Measurements from ENCODE around the gene ZFP91.

The ZFP91 gene, protein sequence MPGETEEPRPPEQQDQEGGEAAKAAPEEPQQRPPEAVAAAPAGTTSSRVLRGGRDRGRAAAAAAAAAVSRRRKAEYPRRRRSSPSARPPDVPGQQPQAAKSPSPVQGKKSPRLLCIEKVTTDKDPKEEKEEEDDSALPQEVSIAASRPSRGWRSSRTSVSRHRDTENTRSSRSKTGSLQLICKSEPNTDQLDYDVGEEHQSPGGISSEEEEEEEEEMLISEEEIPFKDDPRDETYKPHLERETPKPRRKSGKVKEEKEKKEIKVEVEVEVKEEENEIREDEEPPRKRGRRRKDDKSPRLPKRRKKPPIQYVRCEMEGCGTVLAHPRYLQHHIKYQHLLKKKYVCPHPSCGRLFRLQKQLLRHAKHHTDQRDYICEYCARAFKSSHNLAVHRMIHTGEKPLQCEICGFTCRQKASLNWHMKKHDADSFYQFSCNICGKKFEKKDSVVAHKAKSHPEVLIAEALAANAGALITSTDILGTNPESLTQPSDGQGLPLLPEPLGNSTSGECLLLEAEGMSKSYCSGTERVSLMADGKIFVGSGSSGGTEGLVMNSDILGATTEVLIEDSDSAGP

DNA sequence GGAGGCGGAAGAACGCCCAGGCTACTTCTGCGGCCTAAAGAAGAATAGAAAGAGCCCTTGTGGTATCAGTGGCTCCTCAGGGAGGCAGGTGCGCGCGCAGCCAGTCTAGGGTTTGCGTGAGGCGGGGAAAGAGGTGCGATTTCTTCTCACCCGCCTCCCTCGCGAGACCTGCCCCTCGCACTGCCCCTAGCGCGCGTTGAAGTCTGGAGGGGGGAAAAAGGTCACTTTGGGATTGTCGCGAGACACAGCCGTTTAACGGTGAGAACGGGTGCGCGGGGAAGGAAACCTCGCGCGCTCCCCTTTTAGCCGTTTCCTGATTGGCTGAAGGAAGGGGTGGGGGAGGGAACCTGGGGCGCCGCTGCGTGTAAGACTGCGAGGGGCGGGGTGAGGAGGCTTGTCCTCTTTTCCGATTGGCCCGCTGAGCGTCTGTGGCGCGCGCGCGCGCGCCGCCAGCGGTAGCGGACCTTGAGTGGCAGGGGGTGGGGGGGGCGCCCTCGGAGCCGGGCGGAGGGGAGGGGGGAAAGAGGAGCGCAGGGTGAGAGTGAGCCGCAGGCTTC, at the start of gene ZFP91:
ZFP91 (plus strand) TSS at position 429 of the 557 bp plus-strand sequence. CDS start 219 bp downstream, outside the sequence.
- POLR2A ChIA-PET (ENCODE audit: low non-redundant PET), result no interaction called here
- peak; percentile 94 for DNase-seq (ENCODE audit: low spot score)
- peak within 1 kb of the TSS; percentile 100 for H3K27ac ChIP-seq
- CTCF ChIA-PET, result interaction anchor here (0.5 to 0.7 kb wide), 4 partner anchors 10 to 1000 kb away, joined by 3 to 4 read pairs (median 4); no protein-coding TSS in a partner anchor
- TF ChIP-seq, protein P1, sequence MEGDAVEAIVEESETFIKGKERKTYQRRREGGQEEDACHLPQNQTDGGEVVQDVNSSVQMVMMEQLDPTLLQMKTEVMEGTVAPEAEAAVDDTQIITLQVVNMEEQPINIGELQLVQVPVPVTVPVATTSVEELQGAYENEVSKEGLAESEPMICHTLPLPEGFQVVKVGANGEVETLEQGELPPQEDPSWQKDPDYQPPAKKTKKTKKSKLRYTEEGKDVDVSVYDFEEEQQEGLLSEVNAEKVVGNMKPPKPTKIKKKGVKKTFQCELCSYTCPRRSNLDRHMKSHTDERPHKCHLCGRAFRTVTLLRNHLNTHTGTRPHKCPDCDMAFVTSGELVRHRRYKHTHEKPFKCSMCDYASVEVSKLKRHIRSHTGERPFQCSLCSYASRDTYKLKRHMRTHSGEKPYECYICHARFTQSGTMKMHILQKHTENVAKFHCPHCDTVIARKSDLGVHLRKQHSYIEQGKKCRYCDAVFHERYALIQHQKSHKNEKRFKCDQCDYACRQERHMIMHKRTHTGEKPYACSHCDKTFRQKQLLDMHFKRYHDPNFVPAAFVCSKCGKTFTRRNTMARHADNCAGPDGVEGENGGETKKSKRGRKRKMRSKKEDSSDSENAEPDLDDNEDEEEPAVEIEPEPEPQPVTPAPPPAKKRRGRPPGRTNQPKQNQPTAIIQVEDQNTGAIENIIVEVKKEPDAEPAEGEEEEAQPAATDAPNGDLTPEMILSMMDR (conservative IDR thresholded peaks at IDR 0.05; ENCODE audit: low read depth), result no peak

DNA sequence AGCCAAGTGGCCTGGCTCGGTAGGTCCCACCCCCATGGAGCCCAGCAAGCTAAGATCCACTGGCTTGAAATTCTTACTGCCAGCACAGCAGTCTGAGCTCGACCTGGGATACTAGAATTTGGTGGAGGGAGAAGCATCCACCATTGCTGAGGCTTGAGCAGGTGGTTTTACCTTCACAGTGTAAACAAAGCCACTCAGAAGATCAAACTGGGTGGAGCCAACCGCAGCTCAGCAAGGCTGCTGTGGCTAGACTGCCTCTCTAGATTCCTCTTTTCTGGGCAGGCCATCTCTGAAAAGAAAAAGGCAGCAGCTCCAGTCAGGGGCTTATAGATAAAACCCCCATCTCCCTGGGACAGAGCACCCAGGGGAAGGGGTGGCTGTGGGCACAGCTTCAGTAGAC, 48.6 kb upstream of the ZFP91 start:
- H3K27ac ChIP-seq, result no peak overlapping the region
- TF ChIP-seq, protein P1 (conservative IDR thresholded peaks at IDR 0.05; ENCODE audit: low read depth), result no peak
- no peak for DNase-seq (ENCODE audit: low spot score)
- POLR2A ChIA-PET (ENCODE audit: low non-redundant PET), result no interaction called here
- CTCF ChIA-PET, result no interaction called here

DNA sequence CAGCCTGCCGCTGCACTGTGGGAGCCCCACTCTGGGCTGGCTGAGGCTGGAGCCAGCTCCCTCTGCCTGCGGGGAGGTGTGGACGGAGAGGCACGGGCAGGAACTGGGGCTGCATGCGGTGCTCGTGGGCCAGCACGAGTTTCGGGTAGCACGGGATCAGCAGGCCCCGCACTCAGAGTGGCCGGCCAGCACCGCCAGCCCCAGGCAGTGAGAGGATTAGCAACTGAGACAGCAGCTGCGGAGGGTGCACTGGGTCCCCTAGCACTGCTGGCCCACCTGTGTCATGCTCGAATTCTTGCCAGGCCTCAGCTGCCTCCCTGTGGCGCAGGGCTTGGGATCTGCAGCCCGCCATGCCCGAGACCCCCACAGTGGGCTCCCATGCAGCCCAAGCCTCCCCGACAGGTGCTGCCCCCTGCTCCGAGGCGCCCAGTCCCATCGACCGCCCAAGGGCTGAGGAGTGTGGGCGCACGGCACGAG, 47.0 kb upstream of the ZFP91 start:
- DNase-seq (ENCODE audit: low spot score), result no peak
- ChIA-PET CTCF (interaction anchor here (1.3 kb wide), 1 partner anchor 8 kb away, joined by 3 read pairs; no protein-coding TSS in a partner anchor), POLR2A (ENCODE audit: low non-redundant PET) (no interaction called here)
- no peak overlapping the region for H3K27ac ChIP-seq
- TF ChIP-seq, protein P1 (conservative IDR thresholded peaks at IDR 0.05; ENCODE audit: low read depth), result no peak

DNA sequence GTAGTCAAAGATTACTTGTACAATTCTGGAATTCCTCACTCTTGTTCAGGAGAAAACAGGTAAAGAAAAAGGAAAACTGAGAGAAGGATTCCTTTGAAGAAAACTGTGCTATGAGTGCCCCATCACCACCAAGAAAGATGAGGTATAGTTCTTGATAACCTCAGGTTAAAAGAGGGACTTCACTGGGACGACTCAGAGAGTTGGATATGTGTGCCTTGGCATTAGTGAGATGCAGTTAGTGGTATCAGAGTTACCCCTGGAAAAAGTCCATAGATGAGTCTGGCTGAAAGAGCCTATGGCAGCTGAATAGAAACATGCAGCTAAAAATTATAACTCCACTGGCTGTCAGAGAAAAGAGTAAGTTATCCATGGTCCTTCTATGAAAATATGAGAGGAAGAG, 32.0 kb upstream of the ZFP91 start:
- no peak overlapping the region for H3K27ac ChIP-seq
- no peak for DNase-seq (ENCODE audit: low spot score)
- CTCF ChIA-PET, result no interaction called here
- TF ChIP-seq, protein P1 (conservative IDR thresholded peaks at IDR 0.05; ENCODE audit: low read depth), result no peak
- POLR2A ChIA-PET (ENCODE audit: low non-redundant PET), result no interaction called here

DNA sequence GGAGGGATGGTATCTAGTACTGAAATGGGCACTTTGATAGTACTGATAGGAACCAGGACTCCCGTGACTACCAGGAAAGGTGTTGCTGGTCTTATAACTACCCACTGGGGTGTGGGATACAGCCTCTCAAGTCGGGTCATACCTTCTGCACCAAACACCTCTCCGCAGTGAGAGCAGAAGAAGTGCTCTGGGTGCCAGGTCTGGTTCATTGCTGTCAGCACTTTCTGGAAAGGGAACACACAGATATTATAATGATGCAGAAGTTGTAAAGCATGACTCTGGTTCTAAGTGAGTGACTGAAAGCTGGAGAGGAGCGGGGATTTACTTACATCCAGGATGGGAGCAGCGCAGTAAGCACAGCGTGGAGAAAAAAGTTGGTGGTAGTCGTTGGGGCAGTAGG, 29.2 kb upstream of the ZFP91 start:
- H3K27ac ChIP-seq, result no peak overlapping the region
- CTCF ChIA-PET, result no interaction called here
- TF ChIP-seq, protein P1 (conservative IDR thresholded peaks at IDR 0.05; ENCODE audit: low read depth), result no peak
- POLR2A ChIA-PET (ENCODE audit: low non-redundant PET), result no interaction called here
- DNase-seq (ENCODE audit: low spot score), result no peak

DNA sequence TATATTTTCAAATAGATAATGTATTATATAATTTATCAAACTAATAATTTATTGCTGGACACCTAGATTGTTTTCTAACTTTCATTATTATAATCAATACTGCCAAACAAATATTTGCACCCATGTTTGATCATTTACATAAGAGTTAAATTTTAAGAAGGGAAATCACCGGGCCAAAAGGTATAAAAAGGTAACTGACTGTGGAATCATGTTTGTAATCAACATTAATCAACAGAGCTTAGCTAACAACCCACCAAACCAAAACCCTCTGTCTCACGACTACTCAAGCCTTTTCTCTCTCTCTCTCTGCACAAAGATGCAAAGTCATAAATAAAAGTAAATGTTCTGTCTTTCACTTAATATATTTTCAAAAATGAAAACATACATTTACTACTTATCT, 18.0 kb upstream of the ZFP91 start:
- H3K27ac ChIP-seq, result no peak overlapping the region
- DNase-seq (ENCODE audit: low spot score), result no peak
- ChIA-PET POLR2A (ENCODE audit: low non-redundant PET) (no interaction called here), CTCF (interaction anchor here (0.6 kb wide), 2 partner anchors 69 to 303 kb away, joined by 3 to 4 read pairs; no protein-coding TSS in a partner anchor)
- TF ChIP-seq, protein P1 (conservative IDR thresholded peaks at IDR 0.05; ENCODE audit: low read depth), result no peak
